ENCODE measurements around the gene KDM8. TPM values are rescaled to one million over a fixed set of nuclear protein-coding genes. Genes with fewer than 3 reads are reported as not detected.

The KDM8 gene
- total and polyA plus RNA-seq, 2 experiments from 2014 or later: 5.1 to 5.7 TPM

DNA sequence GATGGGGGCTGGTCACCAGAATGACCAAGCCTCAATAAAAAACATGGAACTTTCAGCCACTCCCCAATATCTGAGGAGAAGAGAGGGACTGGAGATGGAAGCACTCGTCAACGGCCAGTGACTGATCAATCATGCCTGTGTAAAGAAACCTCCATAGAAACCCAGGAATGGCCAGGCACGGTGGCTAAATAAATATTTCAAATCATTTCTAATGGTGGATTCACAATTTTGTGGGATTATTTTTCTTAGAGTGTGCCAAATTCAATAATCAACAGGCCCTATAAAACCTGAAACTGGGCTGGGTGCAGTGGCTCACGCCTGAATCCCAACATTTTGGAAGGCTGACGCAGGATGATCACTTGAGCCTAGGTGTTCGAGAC, 48.9 kb downstream of the KDM8 start (continued):
- TF ChIP-seq REST (IDR thresholded peaks at IDR 0.05; ENCODE audit: unreplicated experiment): no peak
- TF ChIP-seq JUNB (IDR thresholded peaks at IDR 0.05; ENCODE audit: unreplicated experiment): no peak

GRCh38 chr16:27253526-27253930, 50.2 kb downstream of the KDM8 start:
- no peak overlapping the region for H3K4me3 Mint-ChIP-seq
- no peak overlapping the region for H3K4me2 ChIP-seq
- H3K27me3 Mint-ChIP-seq (ENCODE audit: insufficient read depth, low read depth, poor library complexity): peaks cover 5% of the 10 kb centered on the region
- H3F3A ChIP-seq (replicated peaks; ENCODE audit: low read depth): no peaks in the 10 kb centered on the region
- H3K4me1 ChIP-seq (ENCODE audit: insufficient read depth): no peaks in the 10 kb centered on the region
- ATAC-seq (no peak), DNase-seq (ENCODE audit: low spot score) (no peak)
- H3K27me3 ChIP-seq (ENCODE audit: insufficient read depth): no peaks in the 10 kb centered on the region
- H3K9me2 ChIP-seq (ENCODE audit: insufficient read depth): no peaks in the 10 kb centered on the region
- no peaks in the 10 kb centered on the region; the same call in 2 of the 3 replicates for H3K9me3 Mint-ChIP-seq
- H3K36me3 ChIP-seq (ENCODE audit: insufficient read depth): no peaks in the 10 kb centered on the region
- H2AFZ ChIP-seq: no peak overlapping the region
- no peak overlapping the region for H3K27ac Mint-ChIP-seq
- no peak overlapping the region for H3K27ac ChIP-seq (ENCODE audit: low read depth)
- no peak overlapping the region for H3K4me3 ChIP-seq
- H4K20me1 ChIP-seq (replicated peaks; ENCODE audit: insufficient read depth): no peaks in the 10 kb centered on the region
- no peaks in the 10 kb centered on the region for H3K4me1 Mint-ChIP-seq
- H3K79me2 ChIP-seq (replicated peaks; ENCODE audit: insufficient read depth): no peaks in the 10 kb centered on the region
- H3K36me3 Mint-ChIP-seq (ENCODE audit: low read depth): no peaks in the 10 kb centered on the region; the same call in 1 of the 3 replicates
- TF ChIP-seq, protein P1, sequence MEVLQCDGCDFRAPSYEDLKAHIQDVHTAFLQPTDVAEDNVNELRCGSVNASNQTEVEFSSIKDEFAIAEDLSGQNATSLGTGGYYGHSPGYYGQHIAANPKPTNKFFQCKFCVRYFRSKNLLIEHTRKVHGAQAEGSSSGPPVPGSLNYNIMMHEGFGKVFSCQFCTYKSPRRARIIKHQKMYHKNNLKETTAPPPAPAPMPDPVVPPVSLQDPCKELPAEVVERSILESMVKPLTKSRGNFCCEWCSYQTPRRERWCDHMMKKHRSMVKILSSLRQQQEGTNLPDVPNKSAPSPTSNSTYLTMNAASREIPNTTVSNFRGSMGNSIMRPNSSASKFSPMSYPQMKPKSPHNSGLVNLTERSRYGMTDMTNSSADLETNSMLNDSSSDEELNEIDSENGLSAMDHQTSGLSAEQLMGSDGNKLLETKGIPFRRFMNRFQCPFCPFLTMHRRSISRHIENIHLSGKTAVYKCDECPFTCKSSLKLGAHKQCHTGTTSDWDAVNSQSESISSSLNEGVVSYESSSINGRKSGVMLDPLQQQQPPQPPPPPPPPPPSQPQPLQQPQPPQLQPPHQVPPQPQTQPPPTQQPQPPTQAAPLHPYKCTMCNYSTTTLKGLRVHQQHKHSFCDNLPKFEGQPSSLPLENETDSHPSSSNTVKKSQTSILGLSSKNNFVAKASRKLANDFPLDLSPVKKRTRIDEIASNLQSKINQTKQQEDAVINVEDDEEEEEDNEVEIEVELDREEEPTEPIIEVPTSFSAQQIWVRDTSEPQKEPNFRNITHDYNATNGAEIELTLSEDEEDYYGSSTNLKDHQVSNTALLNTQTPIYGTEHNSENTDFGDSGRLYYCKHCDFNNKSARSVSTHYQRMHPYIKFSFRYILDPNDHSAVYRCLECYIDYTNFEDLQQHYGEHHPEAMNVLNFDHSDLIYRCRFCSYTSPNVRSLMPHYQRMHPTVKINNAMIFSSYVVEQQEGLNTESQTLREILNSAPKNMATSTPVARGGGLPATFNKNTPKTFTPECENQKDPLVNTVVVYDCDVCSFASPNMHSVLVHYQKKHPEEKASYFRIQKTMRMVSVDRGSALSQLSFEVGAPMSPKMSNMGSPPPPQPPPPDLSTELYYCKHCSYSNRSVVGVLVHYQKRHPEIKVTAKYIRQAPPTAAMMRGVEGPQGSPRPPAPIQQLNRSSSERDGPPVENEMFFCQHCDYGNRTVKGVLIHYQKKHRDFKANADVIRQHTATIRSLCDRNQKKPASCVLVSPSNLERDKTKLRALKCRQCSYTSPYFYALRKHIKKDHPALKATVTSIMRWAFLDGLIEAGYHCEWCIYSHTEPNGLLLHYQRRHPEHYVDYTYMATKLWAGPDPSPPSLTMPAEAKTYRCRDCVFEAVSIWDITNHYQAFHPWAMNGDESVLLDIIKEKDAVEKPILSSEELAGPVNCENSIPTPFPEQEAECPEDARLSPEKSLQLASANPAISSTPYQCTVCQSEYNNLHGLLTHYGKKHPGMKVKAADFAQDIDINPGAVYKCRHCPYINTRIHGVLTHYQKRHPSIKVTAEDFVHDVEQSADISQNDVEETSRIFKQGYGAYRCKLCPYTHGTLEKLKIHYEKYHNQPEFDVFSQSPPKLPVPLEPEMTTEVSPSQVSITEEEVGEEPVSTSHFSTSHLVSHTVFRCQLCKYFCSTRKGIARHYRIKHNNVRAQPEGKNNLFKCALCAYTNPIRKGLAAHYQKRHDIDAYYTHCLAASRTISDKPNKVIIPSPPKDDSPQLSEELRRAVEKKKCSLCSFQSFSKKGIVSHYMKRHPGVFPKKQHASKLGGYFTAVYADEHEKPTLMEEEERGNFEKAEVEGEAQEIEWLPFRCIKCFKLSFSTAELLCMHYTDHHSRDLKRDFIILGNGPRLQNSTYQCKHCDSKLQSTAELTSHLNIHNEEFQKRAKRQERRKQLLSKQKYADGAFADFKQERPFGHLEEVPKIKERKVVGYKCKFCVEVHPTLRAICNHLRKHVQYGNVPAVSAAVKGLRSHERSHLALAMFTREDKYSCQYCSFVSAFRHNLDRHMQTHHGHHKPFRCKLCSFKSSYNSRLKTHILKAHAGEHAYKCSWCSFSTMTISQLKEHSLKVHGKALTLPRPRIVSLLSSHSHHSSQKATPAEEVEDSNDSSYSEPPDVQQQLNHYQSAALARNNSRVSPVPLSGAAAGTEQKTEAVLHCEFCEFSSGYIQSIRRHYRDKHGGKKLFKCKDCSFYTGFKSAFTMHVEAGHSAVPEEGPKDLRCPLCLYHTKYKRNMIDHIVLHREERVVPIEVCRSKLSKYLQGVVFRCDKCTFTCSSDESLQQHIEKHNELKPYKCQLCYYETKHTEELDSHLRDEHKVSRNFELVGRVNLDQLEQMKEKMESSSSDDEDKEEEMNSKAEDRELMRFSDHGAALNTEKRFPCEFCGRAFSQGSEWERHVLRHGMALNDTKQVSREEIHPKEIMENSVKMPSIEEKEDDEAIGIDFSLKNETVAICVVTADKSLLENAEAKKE (CRISPR knock-in tag; IDR thresholded peaks at IDR 0.05): no peak
- TF ChIP-seq EZH2 (IDR thresholded peaks at IDR 0.05; ENCODE audit: low read depth, unreplicated experiment) (no peak), STAT1 (IDR thresholded peaks at IDR 0.05; ENCODE audit: unreplicated experiment) (no peak), POLR2AphosphoS5 (IDR thresholded peaks at IDR 0.05; ENCODE audit: low read depth) (no peak), CREB1 (CRISPR knock-in tag; IDR thresholded peaks at IDR 0.05; ENCODE audit: low read depth) (no peak), CTCF (conservative IDR thresholded peaks at IDR 0.05; ENCODE audit: low read depth in 2 of 2) (no peak), ZNF331 (CRISPR knock-in tag; IDR thresholded peaks at IDR 0.05; ENCODE audit: low read depth) (no peak), ZNF114 (CRISPR knock-in tag; IDR thresholded peaks at IDR 0.05) (no peak), EZH2phosphoT487 (IDR thresholded peaks at IDR 0.05; ENCODE audit: unreplicated experiment) (no peak)
